ENCODE measurements around the gene AJM1. TPM values are rescaled to one million over a fixed set of nuclear protein-coding genes. Genes with fewer than 3 reads are reported as not detected.

AJM1 gene
- total RNA-seq, 1 experiment from 2014 or later: 1.8 TPM

- Histone ChIP-seq H3K27me3 (ENCODE audit: insufficient read depth, low read length) (no peaks in the 10 kb centered on the region; the same call in 1 of the 2 replicates), H2BK12ac (ENCODE audit: insufficient read length, low read depth, low read length) (no peak overlapping the region), H2AFZ (ENCODE audit: low read length) (no peak overlapping the region), H4K20me1 (ENCODE audit: control insufficient read depth, insufficient read depth, insufficient read length) (no peaks in the 10 kb centered on the region), H3K18ac (ENCODE audit: insufficient read length, low read depth, low read length) (no peak overlapping the region), H3K4me2 (ENCODE audit: insufficient read depth, insufficient read length, low read length) (peak overlapping the region; percentile 81), H3K23ac (ENCODE audit: insufficient read length, low read depth, low read length) (no peak overlapping the region), H4K5ac (ENCODE audit: insufficient read length, low read depth, low read length) (no peak overlapping the region), H2BK15ac (ENCODE audit: low read depth, low read length) (no peak overlapping the region), H3K79me1 (ENCODE audit: insufficient read depth, low read depth, low read length, poor library complexity, severe bottlenecking) (no peaks in the 10 kb centered on the region), H4K8ac (replicated peaks; ENCODE audit: insufficient read length, low read depth, low read length) (no peak overlapping the region), H4K91ac (ENCODE audit: insufficient read length, low read depth, low read length) (no peak overlapping the region), H3K14ac (ENCODE audit: insufficient read depth, low read length) (no peak overlapping the region; the same call in 1 of the 2 replicates), H3K56ac (ENCODE audit: insufficient read length, low read depth, low read length) (no peak overlapping the region), H3K4me1 (ENCODE audit: insufficient read depth, low read length) (no peaks in the 10 kb centered on the region; the same call in 1 of the 2 replicates), H3K23me2 (ENCODE audit: insufficient read length, low read depth, low read length, poor library complexity, severe bottlenecking) (peaks cover 15% of the 10 kb centered on the region), H3K4ac (ENCODE audit: low read depth, low read length) (no peak overlapping the region), H2AK5ac (ENCODE audit: insufficient read length, low read length) (no peak overlapping the region), H3T11ph (ENCODE audit: low read length) (no peak overlapping the region), H2BK5ac (ENCODE audit: insufficient read length, low read length) (no peak overlapping the region), H3K27ac (ENCODE audit: insufficient read length, low read depth, low read length) (no peak overlapping the region), H2BK20ac (ENCODE audit: low read depth, low read length, poor library complexity, severe bottlenecking) (no peak overlapping the region), H2BK120ac (ENCODE audit: low read depth, low read length, poor library complexity, severe bottlenecking) (no peak overlapping the region), H3K9me3 (ENCODE audit: control insufficient read depth, low read depth, low read length) (no peaks in the 10 kb centered on the region), H3K79me2 (ENCODE audit: insufficient read depth, low read length) (no peaks in the 10 kb centered on the region), H3K9ac (ENCODE audit: extremely low read depth, insufficient read length, low read length) (no peak overlapping the region)
- WGBS (ENCODE audit: extremely low coverage, insufficient read length, low lambda C conversion rate): no CpG with 5 or more reads among the region's 35 CpGs
- no peaks in the 10 kb centered on the region for H3K9me3 Mint-ChIP-seq
- peaks cover 20 to 31% of the 10 kb centered on the region in 2 experiments for H3K4me1 Mint-ChIP-seq
- peaks cover 4 to 9% (median 7%) of the 10 kb centered on the region in 3 experiments; a peak in 4 of 7 replicates for H3K36me3 Mint-ChIP-seq (ENCODE audit: insufficient read depth in 1 of 3, low read depth in 3 of 3)
- DNase-seq: no peak
- no peak for TF ChIP-seq CTCF (conservative IDR thresholded peaks at IDR 0.05)
- H3K4me3 Mint-ChIP-seq: peak overlapping the region; percentile 44 to 94; a peak in 4 of 5 replicates
- H3K27me3 Mint-ChIP-seq (ENCODE audit: low read depth): peaks cover 49% of the 10 kb centered on the region
- H3K27ac Mint-ChIP-seq: no peak overlapping the region
These were observed 43.0 kb upstream of the AJM1 start for GRCh38 chr9:136799079-136799853.
